GF-D8 (cell line): ENCODE data around the gene CCL17.

Experiments
- DNase-seq: peaks from one replicate; lab custom pipeline; 2025; lab: John Stamatoyannopoulos, UW

CCL17 gene

GRCh38 chr16:57377080-57377841 lies 27.3 kb upstream of the CCL17 start:
- DNase-seq = no peak

DNA sequence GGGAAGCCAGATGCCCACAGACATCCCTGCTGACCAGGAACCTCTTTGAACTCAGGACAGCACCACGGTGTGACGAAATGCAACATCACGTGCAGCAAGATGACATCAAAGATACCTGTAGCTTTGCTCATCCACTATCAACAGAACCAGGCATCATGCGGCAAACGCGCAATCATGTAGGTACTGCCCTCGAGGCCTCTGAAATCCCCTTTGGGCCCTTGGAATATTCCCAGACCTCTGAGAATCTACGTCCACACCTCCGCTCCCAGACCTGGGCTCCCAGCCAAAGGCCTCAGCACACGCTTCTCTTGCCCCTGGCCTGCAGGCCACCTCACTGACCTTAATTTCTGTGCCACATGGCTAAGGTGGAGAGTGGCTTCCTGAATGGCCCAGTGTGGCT lies 25.0 kb upstream of the CCL17 start:
- DNase-seq = no peak

DNA sequence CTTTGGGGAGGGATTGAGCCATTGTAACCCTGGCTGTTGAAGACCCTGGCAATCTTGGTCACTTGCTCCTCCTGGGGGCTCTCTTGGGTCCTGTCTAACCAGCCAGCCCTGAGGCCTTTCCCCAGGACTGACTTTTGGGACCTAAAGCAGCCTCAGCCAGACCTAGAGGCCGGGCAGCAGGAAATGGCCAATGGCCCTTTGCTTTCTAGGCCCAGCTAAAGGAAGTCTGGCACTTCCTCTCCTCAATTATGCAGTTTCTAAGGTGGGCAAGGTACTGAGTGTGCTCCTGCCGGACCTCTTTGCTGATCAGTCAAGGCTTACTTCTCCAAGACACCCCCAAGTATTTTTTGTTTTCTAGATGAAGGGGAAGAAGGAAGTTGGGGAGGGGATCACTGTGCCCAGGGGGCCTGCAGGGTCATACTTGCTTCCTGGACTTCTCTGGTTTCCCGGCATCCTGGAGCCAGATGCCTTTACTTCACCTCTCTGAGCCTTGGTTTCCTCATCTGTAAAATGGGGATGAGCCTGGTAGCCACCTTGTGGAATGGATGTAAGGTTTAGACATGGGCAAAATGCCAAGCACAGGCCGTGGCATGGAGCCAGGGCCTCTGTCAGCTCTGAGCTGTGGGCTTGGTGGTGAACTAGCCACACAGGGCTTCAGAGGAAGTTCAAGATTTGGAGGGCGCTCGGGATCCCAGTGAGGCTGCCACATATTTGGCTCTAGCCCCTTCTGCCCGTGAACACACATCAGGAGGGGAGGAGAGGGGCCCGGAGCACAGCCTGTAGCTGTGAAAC lies 23.7 kb upstream of the CCL17 start:
- DNase-seq = no peak

GRCh38 chr16:57381791-57382534 lies 22.6 kb upstream of the CCL17 start:
- DNase-seq = no peak

- DNase-seq = no peak
Observed at GRCh38 chr16:57382535-57383275, 21.9 kb upstream of the CCL17 start.

- no peak for DNase-seq
Observed at GRCh38 chr16:57383276-57384247, 21.0 kb upstream of the CCL17 start.

- no peak for DNase-seq
Observed at GRCh38 chr16:57384248-57385070, 20.1 kb upstream of the CCL17 start.

DNA sequence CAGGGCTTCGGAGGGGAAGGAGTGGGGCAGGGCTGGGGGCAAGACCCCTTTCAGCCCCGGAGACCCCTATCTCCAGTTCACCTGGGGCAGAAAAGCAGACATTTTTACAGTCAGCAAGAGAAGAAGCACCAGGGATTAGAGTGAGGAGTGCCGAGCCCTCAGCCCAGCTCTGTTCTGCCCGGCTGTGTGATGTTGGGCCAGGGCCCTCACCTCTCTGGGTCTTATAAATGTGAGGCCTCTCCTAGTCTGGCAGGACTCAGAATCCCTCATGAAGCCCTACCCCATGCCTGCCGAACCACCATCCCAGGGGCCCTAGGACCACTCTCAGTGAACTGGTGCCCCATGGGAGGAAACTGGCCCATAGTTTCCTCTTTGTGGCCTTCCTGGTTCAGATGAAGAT lies 19.5 kb upstream of the CCL17 start:
- no peak for DNase-seq

GRCh38 chr16:57386381-57386951 lies 18.1 kb upstream of the CCL17 start:
- no peak for DNase-seq

- no peak for DNase-seq
Observed at GRCh38 chr16:57387598-57388354, 16.8 kb upstream of the CCL17 start.

DNA sequence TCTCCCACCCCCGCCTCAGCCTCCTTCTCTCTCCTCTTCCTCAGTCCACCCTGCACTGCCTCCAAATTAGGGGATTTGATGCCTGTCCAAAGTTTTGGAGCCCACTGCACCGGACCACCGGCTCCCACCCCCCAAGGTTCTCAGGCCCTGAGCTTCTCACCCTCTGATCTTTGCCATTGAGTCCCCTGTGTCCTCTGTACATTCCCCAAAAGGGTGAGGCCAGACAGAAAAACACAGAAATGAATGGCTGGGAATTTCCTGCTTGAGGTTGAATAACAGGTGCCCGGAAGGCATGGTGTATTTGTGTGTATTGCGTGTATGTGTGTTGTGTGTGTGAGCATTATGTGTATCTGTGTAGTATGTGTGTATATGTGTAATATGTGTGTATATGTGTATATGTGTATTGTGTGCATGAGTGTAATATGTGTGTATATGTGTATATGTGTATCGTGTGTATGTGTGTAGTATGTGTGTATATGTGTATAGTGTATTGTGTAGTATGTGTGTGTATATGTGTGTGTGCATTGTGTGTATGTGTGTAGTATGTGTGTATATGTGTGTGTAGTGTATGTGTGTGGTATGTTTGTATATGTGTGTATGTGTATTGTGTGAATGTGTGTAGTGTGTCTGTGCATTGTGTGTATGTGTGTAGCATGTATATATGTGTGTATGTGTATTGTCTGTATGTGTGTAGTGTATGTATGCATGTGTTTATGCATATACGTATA lies 16.0 kb upstream of the CCL17 start:
- DNase-seq = no peak

- DNase-seq = no peak
Observed at GRCh38 chr16:57389087-57389468, 15.5 kb upstream of the CCL17 start.

DNA sequence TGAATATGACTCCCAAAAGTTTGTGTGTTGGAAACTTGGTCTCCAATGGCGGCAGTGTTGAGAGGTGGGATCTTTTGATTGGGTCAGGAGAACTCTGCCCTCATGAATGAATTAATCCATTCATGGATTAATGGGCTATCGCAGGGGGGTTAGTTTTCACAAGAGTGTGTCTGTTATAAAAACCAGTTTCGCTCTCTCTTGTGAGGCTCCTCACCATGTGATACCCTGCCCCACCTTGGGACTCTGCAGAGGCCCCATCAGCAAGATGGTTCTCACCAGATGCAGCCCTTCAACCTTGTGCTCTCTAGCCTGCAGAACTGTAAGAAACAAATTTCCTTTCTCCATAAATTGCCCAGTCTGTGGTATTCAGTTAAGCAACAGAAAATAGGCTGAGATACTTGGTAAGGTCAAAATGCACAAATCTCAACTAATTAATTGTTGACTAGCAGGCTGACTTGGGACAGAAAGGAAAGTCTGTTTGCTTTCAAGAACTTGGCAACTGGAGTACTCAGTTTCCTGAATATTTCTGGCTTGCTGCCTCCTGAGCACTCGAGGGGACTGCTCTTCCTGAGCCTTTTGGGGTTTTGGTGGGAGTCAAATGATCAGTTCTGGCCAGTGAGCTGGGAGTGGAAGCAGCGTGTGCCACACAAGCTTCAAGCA lies 13.8 kb upstream of the CCL17 start:
- no peak for DNase-seq

DNA sequence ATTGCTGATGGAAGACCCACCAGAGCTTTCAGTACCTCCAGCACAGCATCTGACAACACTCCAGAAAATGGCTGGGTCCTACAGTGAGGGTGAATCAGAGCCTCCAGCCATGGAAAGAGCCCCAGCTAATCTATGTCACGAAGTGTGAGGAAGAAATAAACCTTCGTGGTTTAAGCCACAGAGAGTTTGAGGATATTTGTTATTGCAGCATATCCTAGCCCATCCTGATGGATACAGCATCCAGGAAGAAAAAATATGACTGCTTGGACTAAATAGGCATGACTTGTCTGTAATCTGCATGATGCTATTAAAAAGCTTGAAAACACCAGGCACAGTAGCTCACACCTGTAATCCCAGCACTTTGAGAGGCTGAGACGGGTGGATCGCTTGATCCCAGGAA lies 13.3 kb upstream of the CCL17 start:
- no peak for DNase-seq

DNA sequence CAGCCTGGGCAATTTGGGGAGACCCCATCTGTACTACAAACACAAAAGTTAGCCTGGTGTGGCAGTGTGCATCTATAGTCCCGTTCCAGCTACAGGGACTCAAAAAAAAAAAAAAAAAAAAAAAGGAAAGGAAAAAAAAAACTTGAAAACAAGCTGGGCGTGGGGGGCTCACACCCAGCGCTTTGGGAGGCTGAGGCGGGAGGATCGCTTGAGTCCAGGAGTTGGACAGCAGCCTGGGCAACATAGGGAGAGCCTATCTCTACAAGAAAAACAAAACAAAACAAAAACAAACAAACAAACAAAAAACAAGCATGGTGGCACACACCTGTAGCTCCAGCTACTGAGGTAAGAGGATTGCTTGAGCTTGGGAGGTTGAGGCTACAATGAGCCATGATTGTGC lies 12.9 kb upstream of the CCL17 start:
- no peak for DNase-seq

DNA sequence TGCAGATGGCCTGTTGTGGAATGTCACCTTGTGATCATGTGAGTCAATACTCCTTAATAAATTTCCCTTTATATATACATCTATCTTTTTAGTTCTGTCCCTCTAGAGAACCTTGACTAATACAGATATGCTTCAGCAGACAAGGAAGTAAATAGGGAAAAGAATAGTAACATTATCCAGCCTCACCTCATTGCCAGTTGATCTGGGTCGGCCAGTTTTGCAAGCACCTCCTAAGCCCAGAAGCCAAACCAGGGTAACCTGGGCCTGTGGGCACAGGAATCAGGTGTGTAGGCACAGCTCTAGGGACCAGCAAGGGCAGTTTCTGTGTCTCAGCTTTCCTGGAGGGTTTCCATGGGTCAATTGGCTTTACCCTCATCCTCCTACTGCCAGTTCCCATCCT lies 11.9 kb upstream of the CCL17 start:
- DNase-seq = no peak

GRCh38 chr16:57394444-57394843 lies 10.1 kb upstream of the CCL17 start:
- DNase-seq = no peak

GRCh38 chr16:57395026-57395425 lies 9.5 kb upstream of the CCL17 start:
- DNase-seq = no peak
